ENCODE results near the gene KLB.
A peak's percentile ranks its signal among the peaks of the same experiment; 100 is the strongest.
"Not testable (repeated sequence)": the region's sequence is repeated elsewhere in the genome, so short reads cannot be mapped to it uniquely, and the experiment has no call there.

The KLB gene

DNA sequence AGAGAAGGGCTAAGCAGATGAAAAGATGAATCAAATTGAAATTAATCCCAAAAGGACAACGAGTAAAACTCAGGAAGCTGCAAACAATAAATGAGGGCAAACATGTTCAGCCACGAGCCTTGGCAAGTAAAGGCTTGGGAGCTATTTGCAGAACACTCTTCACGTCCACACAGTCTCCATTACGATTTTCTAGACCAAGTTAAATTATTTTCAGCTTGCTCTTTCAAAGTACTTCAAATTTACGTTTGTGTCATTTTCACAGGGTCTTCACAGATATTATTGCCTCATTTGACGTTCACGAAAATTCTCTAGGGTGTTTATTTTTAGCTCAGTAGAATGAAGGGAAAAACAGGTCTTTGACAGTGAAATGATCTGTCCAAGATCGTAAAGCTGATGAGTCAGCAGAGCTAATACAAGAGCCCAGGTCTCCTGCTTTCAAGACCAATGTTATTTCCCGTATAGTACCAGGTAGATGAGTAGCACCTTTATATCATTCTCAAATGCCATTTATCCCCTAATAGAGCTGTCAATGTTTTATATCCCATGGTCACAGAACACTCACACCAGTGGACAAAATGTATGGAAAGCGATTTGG, 20.9 kb downstream of the KLB start:
- DNase-seq, result no peak

DNA sequence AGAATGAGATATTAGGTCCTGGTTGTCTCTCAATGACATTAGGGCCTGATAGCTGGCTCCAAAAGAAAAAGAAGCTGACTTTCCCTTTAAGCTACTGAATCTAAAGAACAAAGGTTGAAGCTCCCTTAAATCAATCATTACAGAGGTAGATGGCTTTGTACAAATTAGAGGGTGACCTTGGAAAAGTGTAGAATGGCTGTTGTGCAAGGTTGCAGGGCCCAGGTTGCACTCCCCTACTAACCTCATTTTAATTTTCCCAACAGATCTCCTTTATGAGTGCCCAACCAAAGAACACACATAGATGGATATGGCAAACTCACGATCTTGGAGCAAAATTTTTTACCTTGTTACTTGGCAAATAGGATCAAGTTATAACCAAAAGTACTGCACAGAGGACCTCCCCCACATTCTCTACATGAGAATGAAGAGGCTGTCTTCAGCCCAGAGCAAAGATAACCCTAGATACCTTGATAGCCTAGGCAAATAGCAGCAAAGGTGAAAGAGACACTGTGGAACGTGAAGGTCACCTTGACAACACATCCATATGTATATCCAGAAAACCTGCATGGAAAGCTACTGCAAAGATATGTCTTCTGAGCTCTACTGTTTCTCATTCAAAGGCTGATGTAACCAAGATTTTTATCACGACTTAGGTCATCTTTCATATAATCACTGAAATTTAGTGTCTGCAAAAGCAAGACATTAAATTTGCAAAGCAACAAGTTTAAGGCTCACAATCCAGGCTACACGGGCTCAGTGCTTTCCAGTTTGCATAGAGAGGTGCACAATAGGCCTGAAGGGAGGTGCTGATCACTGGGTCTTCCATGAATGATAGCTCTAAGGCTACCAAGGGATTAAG, 23.0 kb downstream of the KLB start:
- DNase-seq, result no peak

DNA sequence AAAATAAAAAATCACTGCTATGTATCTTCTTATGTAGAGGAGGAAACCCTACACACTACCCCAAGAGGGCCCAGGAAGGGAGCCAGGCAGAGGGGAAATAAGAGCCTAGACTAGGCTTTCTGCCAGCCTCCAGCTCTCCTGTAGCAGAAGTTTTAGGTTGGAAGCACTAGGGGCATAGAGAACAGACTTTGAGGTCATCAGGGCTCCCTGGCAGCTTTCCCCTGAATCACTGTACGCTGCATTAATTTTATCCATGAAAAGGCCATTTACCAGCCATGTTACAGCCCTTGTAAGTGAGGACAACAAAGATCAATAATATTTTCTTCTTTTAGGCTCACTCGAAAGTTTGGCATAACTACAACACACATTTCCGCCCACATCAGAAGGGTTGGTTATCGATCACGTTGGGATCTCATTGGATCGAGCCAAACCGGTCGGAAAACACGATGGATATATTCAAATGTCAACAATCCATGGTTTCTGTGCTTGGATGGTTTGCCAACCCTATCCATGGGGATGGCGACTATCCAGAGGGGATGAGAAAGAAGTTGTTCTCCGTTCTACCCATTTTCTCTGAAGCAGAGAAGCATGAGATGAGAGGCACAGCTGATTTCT, 27.3 kb downstream of the KLB start:
- no peak for DNase-seq

DNA sequence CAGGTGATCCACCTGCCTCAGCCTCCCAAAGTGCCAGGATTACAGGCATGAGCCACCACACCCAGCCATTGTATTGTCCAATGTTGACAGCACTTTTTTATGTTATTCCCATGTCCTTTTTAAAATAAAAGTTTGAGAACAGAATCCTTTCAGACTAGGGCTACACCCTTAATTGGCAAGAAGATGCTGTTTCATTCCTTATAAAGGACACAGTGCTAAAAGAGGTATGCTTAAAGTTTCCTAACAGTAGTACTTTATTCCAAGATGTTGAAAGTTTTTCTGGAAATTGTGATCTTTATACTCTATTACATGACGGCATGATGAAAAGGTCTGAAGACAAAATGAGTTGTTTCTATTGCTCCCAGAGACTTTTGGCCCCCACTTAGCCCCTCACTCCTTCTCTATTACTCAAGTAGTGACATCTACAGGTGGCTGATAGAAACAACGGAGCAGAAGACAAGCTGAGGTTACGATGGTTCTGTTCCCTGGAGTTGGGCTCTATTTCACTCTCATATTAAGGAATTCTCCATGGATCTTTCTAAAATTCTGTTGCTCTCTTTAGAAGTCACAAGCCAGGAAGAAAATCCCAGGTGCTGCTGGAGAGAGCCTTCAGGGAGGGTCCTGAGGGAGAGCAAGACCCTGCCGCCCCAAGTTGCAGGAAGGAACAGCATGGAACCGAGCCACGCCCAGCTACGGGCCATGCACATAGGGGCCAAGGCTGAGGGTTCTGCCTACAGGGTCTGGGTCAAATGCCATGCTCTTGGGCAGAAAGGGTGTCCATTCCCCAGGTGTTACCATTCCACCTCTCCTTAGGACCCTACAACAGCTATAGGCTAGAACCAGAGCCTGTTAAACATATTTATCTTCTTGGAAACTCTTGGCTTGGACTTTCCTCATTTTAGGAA, 29.2 kb downstream of the KLB start:
- DNase-seq, result no peak

DNA sequence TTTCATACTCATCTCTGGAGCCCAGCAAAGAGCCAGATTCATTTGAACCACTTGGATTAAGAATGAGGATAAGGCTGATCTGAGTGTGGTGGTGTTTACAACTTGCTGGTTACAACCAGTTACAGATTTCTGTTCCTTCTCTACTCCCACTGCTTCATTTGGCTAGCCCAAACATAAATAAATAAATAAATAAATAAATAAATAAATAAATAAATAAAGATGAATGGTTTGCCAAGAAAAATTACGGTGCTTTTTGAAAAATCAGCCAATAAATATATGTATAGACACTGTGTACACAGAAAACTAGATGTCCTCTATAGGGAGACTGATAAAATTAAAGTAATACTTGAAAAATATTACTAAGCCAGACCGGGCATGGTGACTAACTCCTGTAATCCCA, 34.9 kb downstream of the KLB start:
- no peak for DNase-seq

DNA sequence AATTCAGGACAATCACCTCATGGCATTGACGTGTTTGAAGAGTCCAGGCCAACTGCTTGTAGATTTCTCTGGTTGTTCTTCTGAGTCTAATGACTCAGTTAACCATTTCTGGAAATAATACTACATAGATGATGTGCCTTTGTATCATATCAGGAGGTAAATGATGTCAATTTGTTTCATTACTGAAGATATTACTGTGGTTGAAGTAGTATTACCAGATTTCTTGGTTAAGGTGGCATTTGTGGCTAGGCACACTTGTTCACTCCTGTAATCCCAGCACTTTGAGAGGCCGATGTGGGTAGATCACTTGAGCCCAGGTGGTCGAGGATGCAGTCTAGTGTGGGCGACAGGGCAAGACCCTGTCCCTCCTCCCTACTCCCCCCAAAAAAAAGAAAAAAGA, 36.3 kb downstream of the KLB start:
- DNase-seq, result no peak

DNA sequence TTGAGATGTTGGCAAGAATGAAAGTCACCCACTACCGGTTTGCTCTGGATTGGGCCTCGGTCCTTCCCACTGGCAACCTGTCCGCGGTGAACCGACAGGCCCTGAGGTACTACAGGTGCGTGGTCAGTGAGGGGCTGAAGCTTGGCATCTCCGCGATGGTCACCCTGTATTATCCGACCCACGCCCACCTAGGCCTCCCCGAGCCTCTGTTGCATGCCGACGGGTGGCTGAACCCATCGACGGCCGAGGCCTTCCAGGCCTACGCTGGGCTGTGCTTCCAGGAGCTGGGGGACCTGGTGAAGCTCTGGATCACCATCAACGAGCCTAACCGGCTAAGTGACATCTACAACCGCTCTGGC, 39.7 kb downstream of the KLB start:
- no peak for DNase-seq

DNA sequence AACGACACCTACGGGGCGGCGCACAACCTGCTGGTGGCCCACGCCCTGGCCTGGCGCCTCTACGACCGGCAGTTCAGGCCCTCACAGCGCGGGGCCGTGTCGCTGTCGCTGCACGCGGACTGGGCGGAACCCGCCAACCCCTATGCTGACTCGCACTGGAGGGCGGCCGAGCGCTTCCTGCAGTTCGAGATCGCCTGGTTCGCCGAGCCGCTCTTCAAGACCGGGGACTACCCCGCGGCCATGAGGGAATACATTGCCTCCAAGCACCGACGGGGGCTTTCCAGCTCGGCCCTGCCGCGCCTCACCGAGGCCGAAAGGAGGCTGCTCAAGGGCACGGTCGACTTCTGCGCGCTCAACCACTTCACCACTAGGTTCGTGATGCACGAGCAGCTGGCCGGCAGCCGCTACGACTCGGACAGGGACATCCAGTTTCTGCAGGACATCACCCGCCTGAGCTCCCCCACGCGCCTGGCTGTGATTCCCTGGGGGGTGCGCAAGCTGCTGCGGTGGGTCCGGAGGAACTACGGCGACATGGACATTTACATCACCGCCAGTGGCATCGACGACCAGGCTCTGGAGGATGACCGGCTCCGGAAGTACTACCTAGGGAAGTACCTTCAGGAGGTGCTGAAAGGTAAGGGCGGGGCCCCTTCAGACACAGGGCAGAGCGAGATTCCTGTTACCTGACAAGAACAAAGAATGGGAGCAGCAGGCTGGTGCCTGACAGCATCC, 40.3 kb downstream of the KLB start:
- peak; percentile 56 for DNase-seq

DNA sequence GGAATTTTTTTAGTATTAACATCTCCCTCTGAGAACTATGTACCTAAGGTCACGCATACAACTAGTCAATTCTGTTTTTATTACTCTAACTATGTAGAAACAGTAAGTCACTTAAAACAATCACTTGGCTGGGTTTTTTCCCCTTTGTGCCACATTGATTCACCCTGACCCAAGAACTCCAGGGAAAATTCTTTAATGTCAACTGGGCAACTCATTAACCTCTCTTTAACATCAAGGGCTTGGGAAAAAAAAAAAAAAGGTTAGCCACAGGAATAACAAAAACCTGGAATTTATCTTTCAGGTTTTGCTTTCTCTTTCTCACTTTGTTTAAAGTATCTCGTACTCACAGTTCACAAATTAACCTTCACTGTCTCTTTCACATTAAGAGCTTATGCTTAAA, 43.9 kb downstream of the KLB start:
- no peak for DNase-seq

DNA sequence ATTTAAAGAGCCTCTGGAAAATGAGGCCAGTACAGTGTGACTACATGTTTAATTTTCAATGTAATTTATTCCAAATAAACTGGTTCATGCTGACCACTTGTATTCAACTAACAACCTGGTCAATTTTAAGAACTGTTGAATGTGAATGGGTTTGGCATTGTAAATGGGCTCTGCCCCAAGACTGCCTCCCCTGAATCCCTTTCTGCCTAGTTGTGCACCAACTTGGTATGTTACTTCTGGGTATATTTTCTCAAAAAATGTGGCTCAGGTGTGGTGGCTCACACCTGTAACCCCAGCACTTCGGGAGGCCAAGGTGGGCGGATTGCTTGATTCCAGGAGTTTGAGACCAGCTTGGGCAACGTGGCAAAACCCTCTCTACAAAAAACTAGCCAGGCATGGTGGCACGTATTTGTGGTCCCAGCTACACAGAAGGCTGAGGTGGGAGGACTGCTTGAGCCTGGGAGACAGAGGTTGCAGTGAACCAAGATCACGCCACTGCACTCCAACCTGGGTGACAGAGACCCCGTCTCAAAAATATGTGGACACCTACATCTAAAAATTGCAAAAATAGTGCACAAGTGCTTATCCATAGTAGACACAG, 44.8 kb downstream of the KLB start:
- no peak for DNase-seq

DNA sequence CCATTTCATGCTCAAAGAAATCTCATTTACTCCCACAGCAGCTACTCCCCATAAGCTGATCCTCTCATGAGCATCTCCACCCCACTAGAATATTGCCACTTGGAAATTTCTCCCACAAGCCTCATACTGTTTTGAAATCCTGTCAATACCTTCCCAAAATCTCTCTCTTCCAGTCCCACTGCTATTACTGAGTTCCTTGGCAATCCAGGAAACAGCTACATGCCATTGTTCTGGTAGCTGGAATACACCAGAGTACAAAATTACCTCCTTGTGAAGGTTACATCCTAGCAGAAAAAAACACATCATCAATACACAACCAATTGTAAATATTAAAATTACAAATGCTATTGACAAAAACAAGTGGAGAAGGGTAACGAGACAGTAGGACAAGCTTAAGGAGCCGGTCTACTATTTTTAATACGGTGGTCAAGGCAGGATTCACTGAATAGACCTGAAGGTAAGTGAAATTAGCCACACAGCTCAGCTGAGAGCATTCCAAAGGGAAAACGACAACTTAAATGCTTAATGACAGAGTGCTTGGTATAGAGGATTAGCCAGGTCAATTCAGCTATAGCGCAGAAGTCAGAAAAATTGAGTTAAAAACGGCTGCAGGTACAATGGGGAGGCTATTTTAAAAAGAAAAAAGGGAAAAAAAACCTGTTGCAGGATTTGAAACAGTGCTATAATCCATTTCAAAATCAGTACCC, 45.6 kb downstream of the KLB start:
- no peak for DNase-seq

DNA sequence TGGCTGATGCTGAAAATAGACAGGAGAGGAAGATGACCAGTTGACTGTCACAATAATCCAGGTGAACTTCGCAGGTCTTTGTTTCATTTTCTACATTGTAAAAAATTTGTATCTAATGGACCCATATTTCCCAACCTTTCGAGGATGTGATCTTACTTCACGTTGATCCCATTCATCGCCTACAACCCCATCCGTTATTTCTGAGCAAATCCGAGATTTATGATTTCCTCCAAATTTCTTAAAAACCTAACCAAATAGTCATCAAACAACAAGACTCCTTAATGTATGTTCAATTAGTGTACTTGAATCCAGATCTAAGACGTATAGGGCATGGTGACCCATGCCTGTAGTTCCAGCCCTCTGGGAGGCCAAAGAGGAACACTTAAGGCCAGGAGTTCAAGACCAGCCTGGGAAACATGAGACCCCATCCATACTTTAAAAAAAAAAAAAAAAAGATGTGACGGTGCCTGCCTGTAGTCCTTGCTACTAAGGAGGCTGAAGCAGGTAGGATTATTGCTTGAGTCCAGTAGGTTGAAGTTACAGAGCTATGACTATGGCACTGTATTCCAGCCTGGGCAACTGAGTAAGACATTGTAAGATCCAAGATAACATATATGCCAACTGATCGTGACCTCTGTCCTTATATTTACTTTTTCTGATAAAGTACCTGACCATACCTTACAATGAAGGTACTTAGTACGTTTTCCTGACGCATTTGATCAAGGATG, 46.3 kb downstream of the KLB start:
- no peak for DNase-seq

DNA sequence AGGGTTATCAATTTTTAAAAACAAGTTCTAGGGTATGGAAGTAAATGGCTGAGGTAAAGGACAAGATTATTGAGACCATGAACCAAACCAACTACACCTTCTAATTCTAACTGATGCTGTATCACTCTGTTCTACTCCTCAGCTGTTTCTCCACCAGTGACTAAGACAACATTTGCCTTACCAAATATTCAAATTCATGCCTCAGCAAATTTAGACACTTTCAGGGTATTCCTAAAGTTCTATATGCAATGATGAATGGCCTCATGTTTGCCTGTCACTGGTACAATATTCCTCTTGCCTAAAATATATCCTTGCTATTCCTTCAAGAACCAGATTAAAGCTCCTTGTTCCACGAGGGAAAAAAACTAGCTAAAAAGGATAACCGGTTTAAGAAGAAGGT, 47.0 kb downstream of the KLB start:
- no peak for DNase-seq

DNA sequence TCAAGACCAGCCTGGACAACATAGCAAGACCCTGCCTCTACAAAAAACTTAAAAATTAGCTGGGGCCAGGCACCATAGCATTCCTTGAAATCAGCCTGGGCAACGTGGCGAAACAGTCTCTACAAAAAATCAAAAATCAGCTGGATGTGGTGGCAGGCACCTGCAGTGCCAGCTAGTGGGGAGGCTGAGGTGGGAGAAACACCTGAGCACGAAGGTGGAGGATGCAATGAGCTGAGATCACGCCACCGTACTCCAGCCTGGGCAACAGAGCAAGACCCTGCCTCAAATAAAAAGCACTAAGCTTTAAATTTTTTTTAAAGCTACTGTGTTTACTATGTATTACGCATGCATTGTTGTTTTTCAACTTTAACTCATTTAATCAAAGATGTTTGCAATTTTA, 48.8 kb downstream of the KLB start:
- no peak for DNase-seq

DNA sequence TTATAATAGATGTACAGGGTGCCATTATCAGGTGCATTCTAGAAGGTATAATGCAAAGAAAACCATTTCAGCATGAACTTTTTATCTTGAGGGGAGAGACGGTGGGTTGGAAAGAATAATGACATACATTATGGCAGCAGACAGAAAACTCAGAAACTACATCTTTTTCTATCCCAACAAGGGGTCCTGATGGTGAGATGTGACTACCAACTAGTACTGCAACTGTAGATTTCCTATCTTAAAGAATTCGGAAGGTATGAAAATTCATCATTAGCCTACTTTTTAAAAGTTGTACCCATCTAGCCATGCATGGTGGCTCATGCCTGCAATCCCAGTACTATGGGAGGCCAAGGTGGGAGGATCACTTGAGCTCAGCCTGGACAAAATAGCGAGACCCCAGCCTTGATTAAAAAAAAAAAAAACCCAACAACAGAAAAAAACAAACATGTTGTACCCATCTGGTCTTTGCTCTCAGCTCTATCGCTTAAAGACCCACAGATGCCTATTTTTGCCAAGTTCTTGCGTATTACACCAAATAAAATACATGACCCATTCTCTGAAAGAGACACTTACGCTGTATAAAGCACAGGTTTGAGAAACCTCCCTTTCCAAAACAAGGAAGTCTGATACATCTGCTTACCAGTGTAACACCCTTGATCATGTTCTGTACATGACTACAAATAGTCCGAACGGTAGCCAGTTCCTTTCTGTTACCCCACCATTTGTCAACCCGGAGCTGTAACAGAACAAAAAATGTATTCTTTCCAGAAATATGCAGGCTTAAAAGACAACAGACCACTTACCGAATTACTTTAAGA, 50.4 kb downstream of the KLB start:
- no peak for DNase-seq

DNA sequence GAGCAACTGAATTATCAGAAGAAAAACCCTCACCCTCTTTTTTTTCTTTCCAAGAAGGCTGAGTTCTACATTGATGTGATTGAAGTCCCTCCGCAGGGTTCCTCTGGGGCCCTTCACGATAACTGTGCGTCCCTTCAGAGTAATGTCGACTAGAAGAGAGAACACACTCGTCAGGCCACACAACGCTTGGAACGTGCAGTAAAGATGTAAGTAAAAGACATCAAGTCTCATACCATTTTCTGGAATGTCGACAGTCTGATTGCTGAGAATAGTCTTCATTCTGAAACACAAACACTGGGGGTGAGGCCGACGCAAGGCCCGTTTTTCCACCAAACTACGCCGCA, 51.4 kb downstream of the KLB start:
- not testable (repeated sequence) for DNase-seq

DNA sequence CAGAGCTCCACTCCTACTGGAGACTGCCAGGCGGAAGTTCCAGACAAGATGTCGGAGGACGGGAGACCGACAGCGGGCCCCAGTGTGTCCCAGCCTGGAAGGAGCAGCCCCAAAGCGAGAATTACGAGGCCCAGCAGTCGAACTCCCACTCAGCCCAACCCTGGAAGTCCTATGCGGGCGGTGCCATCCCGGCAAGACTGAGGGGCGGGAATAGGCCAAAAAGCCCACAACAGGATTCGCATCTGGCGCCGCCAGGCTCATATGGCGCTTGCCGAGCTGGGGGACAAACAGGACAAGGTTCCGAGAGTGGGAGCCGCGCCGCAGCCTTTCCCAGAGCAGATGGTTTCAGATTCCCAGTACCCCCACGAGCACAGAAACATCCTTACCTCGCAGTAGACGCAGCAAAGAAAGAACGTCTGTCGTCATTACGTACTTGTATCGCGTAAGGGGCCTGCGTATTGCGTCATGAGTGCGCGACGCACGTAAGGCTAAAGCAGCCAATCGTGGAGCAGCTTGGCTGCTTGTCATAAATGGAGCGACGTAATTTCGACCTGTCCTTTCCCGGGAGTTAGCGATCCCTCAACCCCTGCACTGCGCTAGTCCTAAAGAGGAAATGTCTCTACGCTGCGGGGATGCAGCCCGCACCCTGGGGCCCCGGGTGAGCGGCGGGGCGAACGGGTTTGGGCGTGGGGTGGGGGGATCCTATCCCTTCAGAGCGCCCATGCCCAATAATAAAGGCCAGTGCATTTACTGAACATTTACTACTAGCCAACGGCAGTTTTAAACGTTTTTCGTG, 52.0 kb downstream of the KLB start, which contains the start of the genes LIAS and RPL9:
Gene LIAS (plus strand): TSS at position 552 of the 796 bp plus-strand sequence. CDS start 62 bp downstream, at position 614.
Gene RPL9 (minus strand): TSS at position 418 of the 796 bp plus-strand sequence. CDS start 483 bp downstream, outside the sequence.
- DNase-seq, result peak; percentile 96

DNA sequence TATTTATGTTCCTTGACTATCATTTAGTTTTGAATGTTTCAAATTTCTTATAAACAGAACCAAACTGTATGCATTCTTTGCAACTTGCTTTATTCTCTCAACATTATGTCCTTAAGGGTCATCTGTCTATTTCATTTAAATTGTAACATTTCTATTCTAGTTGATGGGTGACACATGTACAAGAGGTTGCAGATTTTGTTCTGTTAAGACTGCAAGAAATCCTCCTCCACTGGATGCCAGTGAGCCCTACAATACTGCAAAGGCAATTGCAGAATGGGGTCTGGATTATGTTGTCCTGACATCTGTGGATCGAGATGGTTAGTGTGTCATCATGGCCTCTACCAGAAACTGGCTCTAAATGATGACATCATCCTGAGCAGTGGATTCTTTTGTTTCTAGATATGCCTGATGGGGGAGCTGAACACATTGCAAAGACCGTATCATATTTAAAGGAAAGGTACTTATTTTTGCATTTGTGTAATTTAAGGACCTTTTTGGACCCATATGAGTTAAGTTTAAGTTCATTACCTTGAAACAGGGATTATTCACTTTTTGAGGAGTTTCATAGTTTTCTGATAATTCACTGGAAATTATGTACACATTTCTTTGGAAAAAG, 58.3 kb downstream of the KLB start:
- no peak for DNase-seq

Data from CD4-positive, alpha-beta T cell treated with Interleukin-10 for 1 hour (primary cell).